EH (cell line): ENCODE data around the gene CBR1.
A peak's percentile ranks its signal among the peaks of the same experiment; 100 is the strongest.
"Not testable (repeated sequence)": the region's sequence is repeated elsewhere in the genome, so short reads cannot be mapped to it uniquely, and the experiment has no call there.

Source experiments
- DNase-seq: peaks from one replicate; pipeline ENCODE4 v3.0.0-alpha.2; 2015; ENCODE audit warnings: low read depth

Gene CBR1

DNA sequence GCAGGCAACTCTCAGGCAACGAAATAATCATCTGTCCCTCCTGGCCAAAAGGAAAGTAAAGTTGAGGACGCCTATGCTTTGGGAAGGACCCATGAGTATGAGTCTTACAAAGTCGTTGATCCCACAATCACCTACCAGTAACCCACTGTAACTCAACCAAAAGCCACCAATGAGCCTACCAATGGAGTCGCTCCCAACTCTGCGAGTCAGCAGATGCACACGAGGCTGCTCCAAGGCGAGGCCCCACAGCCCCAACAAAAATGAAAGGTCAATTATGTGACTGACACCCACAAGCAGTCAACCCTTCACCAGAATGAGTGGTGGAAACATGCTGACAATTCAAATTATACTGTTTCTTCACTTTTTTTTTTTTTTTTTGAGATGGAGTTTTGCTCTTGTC is 21.5 kb upstream of the CBR1 start:
- DNase-seq, result no peak

DNA sequence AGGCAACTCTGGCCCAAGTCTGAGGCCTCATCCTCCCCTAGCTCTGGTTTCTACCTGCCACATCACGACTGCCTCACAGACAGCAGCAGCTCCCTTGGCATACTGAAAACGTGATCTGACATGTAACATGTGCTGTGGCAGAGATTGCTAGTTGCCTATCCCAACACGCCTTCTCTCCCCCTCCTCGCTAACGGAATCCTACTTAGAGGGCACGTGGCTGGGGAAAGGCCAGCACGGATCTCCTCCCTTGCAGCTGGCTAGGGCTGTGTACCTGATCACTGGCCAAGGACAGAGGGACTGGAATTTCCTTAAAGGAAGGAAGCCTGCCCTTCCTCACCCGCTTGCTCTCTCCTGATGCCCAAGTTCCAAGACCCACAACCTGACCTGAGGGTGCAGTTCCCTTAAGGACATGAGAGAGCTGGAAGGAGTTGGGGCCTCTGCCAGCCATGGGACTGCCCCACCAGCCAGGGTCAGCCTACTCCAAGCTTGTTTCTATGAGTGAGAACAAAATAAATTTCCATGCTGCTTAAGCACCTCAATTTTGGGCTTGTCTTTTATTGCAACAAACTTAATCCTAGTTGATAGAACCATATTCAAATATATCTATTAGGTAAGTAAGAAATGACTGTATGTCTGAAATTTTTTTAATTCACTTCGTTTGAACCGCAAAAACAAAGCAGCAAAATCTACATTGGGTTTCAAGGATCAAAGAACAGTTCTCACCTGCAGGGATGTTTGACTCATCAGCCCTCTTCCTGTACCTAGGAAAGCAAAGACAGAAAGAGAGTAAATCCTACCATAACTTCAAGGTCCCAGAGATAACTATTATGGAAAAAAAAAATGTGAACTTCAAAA is 16.7 kb upstream of the CBR1 start:
- no peak for DNase-seq

DNA sequence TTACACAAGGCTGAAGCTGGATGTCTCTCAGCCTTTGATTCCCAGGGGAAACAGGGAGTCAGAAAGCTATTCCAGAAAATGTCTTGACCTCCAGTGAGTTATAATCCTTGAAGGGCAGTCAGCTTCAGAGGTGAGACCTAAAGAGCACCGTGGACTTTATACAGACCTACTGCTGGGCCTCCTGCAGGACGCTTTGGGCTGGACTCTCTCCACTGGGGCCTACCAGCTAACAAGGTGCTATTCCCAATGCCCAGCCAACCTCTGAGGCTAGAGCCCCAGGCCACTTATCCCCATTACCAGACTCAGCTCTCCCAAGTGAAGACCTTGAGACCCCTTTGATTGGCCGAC is 16.1 kb upstream of the CBR1 start:
- DNase-seq, result no peak

DNA sequence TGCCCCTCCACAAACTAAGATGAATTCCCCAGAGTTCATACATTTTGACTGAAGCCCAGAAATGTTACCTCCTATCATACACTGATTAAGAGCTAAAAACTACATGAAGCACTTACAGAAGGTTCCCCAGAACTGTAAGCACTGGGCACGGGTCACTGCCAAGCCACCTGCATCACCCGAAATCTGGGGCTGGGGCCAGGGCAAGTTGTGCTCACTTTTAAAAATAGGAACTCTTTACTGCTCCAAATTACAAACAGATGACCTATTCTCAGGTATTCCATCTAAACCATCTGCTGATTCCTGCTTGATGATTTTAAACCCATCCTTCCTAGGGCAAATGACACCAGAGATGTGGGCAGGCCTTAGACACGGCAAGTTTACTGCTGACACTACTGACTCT is 14.3 kb upstream of the CBR1 start:
- no peak for DNase-seq

DNA sequence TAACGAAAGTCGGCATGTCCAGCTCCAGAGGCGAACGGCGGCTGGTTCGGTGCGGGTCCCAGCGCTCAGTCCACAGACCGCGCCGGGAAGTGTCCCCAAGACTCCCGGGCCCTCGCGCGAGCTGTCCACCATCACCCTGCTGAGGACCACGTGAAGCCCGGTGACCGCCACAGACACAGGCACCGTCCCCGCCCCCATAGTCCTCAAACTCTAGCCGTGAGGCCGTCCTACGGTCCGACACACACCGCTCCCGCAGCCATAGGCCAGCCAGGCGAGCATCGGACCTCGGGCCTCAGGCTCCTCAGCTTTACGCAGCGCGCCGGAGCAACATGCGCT is 10.0 kb upstream of the CBR1 start:
- no peak for DNase-seq

DNA sequence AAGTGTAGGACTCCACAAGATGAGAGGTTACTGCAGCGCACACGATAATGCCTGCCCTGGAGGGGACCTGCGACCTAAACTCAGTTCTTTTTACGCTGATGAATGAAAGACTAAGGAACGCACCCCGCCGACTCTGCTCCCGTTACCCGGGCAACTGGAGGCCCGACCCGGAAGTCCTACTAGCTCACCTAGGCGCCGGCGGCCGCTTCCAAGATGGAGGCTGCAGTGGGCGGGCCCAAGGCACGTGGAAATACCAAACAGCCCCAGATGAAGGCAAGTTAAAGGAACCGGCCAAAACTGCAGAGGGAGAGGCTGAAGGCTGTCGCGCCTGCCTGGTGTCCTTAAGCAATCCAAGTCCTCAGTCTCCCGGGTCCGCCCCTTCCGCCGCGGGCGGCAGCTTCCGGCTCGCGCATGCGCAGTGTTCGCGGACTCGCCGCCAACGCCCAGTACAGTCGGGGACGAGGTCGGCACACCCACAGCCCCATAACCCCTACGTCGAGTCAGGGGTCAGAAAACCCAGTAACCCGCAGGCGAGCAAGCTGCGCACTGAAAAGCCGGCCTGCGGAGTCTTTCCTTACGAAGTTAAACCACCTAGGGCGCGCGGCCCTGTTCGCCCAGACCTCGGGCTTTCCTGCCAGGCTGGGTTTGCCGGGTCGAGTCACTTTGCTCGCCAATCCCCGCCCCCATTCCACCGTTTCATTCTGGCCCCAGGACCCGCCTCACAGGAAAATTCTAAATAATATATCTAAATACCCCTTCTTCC is 9.5 kb upstream of the CBR1 start, which contains the start of gene SETD4:
TSS of gene SETD4 (minus strand) at position 368 of the 763 bp plus-strand sequence. CDS start 1,638 bp downstream, outside the sequence.
- peak; percentile 95 for DNase-seq

DNA sequence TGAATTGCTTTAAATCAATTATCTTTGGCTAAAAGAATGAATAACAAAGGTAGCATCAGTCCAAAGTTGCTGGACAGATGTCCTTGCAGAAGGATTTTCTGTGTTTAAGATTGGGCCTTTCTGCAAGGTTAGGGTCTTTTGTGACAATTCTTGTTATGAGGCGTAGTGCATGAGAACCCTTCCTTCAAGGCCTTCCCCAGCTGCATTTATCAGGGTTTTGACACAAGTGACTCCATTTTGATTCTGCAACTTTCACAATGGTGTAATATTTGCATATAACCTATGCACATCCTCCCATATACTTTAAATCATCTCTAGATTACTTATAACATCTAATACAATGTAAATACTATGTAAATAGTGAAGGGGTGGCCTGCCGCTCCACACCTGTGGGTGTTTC is 8.4 kb upstream of the CBR1 start:
- no peak for DNase-seq

DNA sequence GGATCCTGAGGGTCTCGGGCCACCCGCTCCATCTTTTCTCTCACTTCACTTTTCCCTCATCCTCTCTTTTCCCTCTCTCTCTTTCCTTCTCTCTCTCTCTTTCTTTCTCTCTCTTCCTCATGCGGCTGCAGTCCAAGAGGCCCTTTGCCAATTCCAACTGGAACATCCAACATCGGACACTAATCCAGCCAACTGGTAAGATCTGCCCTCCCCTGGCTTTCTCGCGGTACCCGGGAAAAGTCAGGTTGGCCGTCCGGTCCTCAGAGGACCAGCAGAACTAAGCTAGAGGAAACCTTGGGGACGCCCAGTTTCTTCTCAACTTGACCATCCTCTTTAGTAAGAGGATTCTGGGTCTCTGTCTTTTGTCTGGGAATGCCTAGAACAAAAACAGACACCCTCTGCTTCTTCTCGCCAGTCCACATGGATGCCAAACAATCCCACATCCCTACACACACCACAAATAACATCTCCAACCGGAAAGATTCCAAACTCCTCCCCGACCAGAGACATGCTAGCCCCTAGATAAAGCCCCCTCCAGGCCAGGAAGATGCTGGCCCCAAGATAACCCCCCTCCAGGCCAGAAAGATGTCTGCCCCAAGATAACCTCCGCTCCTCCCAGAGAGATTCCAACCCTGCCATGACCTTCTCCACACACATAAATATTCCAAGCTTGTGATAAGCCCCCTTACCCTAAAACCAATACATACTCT is 6.3 kb upstream of the CBR1 start:
- DNase-seq, result no peak

DNA sequence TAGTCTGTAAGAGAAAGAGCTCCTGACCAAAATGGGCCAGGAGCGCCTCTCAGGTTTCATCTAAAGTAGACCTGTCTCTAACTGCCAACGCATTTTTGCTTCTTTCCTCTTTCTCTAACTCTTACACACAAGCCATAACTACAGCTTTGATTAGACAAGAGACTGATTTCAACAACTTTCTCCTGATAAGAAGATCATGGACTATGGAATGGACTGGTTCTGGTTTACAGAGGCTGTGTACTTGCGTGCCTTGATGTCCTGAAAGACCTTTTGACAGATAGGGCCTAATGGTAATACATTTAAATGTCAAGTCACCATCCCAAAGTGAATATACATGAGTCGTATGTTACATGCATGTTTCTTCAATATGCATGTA is 5.8 kb upstream of the CBR1 start:
- DNase-seq, result no peak

DNA sequence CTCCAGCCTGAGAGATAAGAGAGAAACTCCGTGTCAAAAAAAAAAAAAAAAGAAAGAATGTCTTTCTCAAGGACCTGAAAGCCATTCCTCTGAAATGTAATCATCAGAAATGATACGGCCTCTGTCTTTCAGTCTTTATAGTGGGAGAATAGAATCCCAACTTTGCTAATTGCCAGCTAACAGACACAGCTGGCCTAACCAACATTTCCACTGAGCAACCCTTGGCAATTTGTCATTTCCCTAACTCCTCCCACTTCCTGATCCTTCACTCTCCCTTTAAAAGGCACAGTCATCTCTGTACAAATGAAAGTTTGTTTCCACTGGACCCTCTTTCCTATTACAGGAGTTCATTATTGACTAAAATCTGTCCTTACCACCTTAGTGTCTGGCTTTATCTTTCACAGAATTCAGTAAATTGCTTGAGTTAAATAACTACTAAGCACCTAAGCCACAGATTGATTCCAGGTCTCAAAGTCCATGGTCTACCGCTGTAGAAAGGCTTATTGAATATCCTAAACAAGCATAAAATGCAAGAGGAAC is 4.3 kb upstream of the CBR1 start:
- peak; percentile 77 for DNase-seq

DNA sequence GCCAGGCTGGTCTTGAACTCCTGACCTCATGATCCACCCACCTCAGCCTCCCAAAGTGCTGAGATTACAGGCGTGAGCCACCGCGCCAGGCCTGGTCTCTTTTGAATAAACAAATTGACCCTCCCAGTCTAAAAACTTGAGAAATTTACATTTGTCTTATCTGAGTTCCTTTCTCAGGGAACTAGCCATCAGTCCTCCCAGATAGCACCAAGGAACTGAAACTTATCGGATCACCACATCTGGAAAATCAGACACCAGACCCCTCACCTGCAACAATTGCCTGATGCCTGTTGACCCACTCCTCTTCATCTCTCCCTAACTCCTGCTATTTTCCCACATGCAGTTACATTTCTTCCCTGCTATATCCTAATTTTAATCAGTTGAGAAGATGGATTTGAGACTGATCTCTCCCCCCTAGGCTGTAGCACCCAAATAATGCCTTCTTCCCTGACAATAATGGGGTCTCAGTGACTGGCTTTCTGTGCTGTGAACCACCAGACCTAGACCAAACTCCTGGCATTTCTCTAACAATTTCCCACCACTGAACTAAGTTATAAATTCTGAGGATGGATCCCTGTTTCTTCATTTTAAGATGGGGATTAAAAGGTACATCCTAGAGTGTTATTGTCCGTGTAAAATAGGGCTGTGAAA is 951 bp upstream of the CBR1 start:
- no peak for DNase-seq

DNA sequence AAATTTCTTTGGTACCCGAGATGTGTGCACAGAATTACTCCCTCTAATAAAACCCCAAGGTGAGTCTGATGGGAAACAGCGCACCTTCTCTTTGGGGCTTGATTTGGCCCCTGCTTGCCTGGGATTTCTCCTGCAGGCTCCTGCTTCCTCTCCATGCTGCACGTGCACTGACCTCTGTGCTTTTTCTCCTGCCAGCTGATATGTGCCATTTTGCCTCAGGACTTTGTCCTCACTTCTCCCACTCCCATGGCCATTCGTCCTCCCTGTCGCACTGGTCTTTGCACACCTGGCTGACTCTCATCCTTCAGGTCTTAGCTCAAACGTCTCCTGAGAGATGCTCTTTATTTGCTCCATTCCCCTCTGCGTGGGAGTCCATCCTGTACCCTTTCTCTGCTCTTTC is 1.2 kb downstream of the CBR1 start:
- no peak for DNase-seq

DNA sequence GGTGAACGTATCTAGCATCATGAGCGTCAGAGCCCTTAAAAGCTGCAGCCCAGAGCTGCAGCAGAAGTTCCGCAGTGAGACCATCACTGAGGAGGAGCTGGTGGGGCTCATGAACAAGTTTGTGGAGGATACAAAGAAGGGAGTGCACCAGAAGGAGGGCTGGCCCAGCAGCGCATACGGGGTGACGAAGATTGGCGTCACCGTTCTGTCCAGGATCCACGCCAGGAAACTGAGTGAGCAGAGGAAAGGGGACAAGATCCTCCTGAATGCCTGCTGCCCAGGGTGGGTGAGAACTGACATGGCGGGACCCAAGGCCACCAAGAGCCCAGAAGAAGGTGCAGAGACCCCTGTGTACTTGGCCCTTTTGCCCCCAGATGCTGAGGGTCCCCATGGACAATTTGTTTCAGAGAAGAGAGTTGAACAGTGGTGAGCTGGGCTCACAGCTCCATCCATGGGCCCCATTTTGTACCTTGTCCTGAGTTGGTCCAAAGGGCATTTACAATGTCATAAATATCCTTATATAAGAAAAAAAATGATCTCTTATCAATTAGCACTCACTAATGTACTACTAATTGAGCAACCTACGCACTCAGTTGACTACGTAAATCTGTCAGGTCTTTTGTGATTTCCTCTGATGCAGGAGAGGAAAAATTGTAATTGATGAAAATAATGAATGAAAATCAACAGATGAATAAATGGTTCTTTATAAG is 2.8 kb downstream of the CBR1 start:
- DNase-seq, result no peak

DNA sequence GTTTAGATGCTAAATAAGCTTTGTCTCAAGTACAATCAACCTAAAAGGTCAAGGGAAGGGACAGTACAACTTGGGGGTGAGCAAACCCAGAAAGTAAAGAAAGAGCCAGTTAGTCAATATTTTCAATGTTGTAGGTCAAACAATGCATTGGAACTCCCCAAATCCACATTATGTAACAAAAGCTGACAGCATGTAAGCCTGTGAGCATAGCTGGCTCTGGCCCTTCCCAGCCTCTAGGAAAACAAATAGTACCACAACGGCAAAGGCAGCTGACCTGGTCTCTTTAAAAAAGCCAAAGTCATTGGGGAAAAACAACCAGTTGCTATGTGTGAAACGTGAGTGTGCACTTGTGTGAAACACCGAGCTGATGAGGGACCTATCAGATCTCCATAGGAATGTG is 3.4 kb downstream of the CBR1 start:
- no peak for DNase-seq

DNA sequence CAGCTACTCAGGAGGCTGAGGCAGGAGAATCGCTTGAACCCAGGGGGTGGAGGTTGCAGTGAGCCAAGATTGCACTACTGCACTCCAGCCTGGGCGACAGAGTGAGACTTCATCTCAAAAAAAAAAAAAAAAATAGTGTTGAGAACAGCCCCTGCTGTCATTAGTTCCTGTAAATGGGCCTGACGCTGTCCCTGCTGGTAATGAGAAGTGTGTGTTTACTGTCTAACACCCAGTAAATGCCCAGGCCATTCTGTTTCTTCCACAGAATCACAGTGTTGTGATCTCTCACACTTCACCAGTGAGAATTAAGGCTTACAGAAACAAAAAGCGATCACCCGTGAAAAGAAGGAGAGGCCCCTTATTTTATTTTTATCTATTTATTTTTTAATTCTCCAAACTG is 4.1 kb downstream of the CBR1 start:
- not testable (repeated sequence) for DNase-seq

DNA sequence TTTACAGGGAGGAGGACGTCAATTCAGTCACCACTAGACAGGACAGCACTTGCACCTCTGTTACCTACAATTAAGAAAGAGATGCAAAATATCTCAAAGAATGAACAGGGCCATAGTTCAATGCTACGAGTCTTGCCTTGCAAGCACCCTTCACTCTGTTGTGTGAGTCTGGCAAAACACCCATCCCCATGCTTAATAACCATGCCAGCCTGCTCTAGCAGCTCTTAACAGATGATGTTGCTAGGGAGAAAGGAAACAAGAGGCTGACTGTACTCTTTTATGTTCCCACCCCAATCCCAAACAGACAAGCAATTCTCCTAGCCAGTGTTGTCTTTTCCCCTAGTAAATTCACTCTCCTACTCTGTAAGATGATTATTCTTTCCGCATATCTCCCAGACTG is 5.3 kb downstream of the CBR1 start:
- DNase-seq, result no peak

DNA sequence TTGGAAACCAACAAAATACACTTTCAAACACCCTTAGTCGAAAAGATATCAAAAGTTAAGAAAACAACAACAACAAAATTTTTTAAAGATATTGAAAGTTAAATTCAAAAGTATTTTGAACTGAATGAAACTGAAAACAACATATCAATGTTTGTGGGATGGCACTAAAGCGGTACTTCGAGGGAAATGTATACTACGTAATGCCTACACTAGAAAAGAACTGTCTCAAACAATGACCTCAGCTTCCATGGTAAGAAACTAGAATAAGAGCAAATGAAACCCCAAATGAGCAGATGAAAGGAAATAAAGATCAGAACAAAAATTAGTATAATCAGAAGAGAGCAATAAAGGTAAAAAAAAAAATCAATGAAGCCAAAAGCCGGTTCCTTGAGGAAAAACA is 6.1 kb downstream of the CBR1 start:
- no peak for DNase-seq

DNA sequence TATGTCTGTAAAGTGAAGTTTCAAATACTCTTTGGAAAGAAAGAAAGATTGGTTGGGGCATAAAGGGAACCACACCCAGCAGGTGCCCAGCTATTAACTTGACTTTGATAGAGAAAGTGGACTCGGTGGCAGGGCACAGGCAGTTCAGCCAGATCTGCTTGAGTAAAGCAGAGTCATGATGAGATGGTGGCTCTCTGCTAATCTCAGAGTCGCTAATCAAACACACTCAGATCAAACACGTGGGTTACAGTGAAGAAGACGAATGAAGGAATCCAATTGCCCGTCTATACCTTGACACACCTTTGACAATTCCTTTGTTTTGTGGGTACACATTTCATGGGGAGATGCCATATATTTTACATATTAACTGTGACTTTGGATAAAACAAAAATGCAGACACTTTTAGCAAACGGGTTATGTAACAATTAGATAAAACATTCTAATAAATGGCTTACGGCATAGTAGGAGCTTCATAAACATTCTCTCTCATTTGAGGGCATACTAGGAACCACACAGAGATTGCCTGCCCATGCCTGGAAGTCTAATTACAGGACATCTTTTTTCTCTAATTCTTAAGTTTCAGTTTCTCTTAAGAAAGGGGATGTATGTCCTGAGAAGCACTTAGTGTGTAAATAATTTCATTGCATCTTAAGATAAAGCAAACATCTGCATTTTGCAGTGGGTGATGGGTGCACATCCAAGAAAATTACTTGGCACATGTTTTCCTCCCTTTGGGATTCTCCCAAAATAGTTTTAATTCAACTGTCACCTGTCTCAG is 7.2 kb downstream of the CBR1 start:
- DNase-seq, result no peak

DNA sequence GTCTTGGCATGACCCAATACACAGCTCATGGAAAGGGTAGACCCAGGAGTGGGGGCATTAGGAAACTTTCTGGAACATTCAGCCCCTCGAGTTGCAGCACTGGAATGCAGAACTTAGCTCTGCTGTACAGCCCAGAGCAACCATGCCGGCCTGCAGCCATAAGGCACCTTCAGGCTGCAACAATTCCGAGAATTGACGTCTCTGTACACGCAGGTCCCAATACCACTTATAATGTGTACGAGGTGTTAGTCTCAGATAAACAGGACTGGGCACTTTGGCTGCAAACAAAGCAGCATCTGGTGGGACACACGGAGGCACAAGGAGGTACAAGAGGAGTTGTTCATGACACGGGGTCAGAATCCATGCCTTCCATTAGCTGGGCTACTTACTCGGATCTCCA is 7.9 kb downstream of the CBR1 start:
- DNase-seq, result no peak

DNA sequence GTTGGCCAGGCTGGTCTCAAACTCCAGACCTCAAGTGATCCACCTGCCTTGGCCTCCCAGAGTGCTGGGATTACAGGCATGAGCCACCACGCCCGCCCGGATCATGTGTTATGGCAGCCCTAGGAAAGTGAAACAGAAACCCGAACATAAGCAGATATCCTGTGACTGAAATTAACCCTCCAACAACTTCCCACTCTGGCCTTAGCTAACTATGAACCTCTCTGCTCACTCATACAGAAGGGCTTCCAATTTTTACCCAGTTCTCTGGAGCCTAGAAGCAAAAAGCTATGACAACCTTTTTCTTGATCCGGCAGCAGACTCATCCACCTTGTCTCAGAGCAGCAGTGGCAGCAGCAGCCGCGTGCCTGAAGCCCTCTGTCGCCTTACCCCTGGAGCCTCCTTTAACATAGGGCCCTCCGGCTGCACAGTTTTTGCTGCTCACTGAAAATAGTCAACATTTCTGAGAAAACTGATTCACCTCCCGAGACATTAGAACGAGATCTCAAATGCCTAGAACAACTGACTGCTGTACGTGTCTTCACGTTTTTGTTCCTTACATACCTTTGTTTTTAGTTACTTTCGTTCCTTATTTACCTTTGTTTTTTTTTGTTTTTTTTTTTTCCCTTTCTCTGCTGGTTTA is 9.3 kb downstream of the CBR1 start:
- no peak for DNase-seq
